OCI-M2 (cell line): ENCODE results near the gene SLC9C1.

Experiments used
- DNase-seq: peaks from one replicate; lab custom pipeline; 2025; ENCODE audit not compliant: unreplicated experiment; lab: John Stamatoyannopoulos, UW

Gene SLC9C1

GRCh38 chr3:112293368-112294321 lies at the start of gene SLC9C1:
Gene SLC9C1, minus strand, starts transcription at chr3:112294216. Its CDS starts 7,425 bp downstream, at chr3:112286791.
- peak; percentile 22 for DNase-seq

DNA sequence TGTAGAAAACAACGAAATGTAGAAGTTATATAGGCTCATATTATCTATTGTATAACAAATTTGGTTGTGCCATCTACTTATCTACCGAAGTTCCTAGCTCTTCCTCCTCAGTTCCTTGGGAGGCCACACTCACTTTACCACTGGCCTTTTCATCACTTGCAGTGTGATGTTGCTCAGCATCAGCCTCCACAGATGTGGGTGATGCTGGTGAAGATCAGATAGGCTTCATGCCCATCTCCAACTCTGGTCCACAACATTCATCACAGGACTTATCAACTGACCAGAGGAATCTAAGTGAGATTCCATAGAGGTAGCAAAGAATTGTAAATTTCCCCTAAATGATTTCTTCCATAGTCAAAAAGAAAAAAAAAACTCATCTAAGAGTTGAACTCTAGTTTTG lies 47.4 kb upstream of the SLC9C1 start:
- no peak for DNase-seq

GRCh38 chr3:112339609-112340008 lies 45.6 kb upstream of the SLC9C1 start:
- no peak for DNase-seq

DNA sequence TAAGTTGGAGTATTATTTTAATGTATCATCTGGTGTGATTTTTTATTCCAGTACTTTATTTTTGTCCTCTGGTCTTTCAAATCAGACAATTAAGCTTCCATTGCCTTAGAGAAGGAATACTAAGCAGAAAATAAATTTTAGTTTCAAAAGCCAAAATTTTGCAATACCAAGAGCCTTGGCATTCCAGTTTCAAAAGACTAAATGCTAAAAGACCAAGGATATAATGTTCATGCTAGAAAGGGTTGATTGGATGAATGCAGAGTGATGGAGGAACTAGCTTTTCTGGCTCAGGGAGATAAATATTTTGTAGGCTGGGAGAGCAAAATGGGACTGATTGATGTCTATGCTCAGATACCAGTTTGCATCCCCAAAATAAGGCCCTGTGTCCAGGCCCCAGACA lies 45.1 kb upstream of the SLC9C1 start:
- no peak for DNase-seq

GRCh38 chr3:112338727-112339056 lies 44.7 kb upstream of the SLC9C1 start:
- DNase-seq = no peak

DNA sequence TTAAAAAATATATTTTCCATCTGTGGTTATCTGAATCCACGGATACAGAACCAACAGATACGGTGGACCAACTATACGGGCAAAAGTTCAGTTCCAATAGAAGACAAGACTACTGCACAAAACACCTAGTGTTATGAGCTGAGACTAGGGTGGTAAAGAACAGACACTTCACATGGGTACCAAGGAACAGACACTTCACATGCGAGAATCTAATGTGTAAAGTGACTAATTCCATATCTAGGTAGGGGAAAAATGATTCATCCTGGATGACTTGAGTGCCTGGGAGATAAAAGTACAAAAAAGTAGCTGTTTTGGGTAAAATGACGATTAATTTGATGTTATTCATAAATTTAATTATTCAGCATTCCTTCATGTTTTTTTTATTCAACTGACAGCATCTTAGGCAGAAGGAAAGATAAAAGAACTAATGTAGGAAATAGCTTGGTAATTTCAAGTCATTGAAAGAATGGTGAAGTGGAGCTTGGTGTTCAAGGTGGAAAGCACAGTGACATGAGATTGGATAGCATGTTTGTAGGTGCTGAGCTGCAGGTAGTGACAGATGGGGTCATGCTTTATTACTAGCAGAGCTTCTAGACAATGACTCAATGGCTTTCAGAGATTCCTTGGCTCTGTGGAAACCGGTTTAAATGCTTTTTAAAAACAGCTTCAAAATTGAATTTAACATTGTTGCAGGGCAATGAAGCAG lies 44.2 kb upstream of the SLC9C1 start:
- DNase-seq = no peak

DNA sequence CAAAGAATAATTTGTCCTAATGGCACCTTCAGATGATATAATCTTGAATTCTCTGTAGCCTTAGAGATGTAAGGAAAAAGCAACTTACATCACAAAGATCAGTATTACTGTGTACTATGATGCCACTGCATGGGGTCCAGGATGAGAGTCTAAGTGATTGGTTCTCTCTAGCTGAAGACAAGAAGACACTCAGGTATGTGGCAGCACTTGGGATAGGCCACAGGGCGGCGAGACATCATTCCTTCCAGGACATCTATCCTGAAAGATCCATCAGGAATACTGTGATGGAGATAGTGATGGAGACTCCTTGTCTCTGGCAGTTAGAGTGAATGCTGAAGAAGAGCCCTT lies 41.4 kb upstream of the SLC9C1 start:
- DNase-seq = no peak

DNA sequence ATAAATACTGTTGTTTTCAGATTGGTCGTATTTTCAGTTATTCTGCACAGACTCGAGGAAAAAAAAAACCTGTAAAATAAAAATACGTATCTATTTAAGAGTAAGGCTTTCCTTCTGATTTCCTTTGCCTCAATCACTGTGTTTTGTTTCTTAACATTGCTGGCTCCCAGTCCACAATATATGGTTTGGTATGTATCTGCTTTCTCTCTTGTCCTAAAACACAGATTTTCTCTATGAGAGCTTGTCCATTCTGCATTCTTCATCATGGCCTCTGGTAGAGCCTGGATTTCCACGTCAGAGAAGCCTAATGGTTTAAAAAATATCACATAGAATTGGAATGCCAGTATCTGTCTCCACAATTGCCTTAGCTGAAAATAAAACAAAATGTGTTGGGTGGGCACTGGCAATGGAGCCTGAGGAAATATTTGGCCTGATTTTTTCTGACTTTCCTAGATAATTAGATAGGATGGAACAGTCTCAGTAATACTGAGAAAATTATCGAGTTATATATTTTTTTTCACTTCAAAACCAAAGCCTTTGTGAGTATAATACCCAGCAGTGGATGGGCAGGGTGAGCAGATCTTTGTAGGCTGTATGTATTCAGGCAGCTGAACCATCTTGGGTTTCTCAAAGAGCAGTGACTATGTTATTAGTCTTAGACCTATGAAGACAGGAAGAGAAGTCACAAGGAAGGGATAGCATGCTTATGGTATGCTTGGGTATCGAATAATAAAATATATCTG lies 40.8 kb upstream of the SLC9C1 start:
- no peak for DNase-seq

GRCh38 chr3:112333381-112334317 lies 39.6 kb upstream of the SLC9C1 start:
- no peak for DNase-seq

- no peak for DNase-seq
Measured at GRCh38 chr3:112333002-112333380, 39.0 kb upstream of the SLC9C1 start, which contains the start of gene CD200. Gene CD200, plus strand, starts transcription at chr3:112333156. Its CDS starts 57 bp downstream, at chr3:112333213.

DNA sequence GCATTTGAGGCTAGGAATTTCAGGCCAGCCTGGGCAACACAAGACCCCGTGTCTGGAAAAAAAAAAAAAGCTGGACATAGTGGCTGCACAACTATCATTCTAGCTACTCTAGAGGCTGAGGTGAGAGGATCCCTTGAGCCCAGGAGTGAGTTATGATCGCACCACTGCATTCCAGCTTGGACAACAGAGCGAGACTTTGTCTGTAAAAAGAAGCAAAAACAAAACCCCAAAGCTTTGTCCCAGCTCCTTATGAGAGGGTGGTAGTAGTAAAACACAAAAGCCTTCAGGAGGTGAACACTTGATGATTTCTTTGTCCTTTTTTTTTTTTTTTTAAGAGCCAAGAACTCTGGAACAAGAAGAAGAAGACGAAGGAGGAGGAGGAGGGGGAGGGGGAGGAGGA lies 37.8 kb upstream of the SLC9C1 start:
- DNase-seq = no peak

DNA sequence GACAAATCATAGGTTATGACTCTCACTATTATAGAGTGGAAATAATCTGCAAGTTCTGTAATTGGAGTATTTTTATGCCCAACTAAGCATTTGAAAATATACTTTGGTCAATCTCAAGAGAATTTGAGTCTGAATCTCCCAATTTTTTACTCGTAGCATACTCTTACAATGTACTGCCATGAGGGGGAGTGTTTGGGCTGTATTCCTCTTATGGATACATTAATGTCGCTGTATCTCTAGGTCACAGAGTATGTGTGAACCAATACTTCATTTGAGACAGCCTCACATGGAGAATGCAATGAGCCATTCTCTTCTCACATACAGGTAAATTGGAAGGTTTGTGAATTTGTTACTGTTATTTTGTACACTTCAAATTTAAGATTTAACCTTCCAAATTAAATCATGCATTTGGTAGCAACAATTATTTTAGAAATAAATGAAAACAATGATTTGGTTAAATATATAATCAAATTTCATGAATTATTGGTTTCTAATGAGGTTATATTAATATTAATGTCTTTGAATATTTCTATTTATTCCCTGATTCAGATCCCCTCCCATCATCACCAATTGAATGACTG lies 33.4 kb upstream of the SLC9C1 start:
- DNase-seq = no peak

GRCh38 chr3:112321867-112322652 lies 28.0 kb upstream of the SLC9C1 start:
- no peak for DNase-seq

DNA sequence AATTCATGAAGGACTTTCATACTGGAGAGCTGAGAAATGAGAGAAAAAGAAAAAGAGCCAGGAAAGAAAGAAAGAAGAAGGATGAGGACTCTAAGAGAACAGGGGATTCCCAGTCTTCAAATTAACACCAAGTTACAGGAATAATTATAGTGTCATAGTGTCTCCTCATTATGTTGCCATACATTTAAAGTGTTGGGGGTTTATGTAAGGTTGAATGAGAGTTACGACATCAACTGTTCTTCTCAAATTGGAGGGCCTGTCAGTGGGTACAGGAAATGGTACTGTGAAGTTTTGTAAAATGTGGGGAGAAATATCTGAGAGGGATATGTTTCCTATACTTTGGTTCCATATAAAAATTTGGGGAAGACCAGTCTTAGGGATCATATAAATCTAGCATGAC lies 26.7 kb upstream of the SLC9C1 start:
- DNase-seq = no peak

GRCh38 chr3:112319516-112320276 lies 25.7 kb upstream of the SLC9C1 start:
- DNase-seq = no peak

DNA sequence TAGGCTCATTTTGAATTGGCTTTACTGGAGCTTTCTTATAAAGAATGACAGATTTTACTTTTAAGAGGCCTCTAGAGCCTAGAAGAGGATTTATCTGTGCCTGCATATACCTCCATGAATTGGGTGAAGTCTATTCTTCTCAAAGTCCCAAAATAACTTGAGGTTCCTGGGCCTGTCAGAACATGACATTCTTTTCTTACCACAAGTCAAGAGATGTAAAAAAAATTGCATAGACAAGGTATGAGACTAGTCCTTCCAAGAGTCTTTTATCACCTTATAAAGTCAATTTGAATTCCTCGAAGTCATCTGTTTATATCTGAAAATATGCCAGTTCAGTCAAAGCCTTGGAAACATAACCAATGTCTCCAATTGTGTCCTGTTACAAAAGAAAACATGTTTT lies 21.8 kb upstream of the SLC9C1 start:
- no peak for DNase-seq

- no peak for DNase-seq
Measured at GRCh38 chr3:112314649-112315048, 20.6 kb upstream of the SLC9C1 start.

GRCh38 chr3:112308151-112308911 lies 14.3 kb upstream of the SLC9C1 start:
- no peak for DNase-seq
